ENCODE measurements around the gene COIL.

DNA sequence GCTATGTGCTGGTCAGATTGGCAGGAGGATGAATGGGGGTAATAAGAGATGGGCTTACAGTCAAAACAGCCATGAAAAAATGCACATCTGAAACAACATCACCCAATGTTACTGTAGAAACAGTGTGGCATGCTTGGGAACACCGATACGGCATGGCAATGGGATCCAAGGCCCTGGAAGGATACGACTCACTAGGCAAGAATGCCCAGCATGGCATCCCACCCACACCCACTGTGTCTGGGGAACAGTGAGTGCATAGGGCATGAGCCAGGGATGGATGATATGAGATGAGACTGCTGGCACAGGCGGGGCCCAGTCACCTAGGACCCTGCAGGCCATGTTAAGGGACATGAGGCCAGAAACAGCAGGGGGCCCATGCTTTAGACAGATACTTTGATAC, 58.5 kb downstream of the COIL start:
- TF ChIP-seq, protein P1, sequence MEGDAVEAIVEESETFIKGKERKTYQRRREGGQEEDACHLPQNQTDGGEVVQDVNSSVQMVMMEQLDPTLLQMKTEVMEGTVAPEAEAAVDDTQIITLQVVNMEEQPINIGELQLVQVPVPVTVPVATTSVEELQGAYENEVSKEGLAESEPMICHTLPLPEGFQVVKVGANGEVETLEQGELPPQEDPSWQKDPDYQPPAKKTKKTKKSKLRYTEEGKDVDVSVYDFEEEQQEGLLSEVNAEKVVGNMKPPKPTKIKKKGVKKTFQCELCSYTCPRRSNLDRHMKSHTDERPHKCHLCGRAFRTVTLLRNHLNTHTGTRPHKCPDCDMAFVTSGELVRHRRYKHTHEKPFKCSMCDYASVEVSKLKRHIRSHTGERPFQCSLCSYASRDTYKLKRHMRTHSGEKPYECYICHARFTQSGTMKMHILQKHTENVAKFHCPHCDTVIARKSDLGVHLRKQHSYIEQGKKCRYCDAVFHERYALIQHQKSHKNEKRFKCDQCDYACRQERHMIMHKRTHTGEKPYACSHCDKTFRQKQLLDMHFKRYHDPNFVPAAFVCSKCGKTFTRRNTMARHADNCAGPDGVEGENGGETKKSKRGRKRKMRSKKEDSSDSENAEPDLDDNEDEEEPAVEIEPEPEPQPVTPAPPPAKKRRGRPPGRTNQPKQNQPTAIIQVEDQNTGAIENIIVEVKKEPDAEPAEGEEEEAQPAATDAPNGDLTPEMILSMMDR (IDR thresholded peaks at IDR 0.05) = no peak
- TF ChIP-seq POLR2A (IDR thresholded peaks at IDR 0.05) = no peak

Measured in heart left ventricle (tissue), 13 donors.